ENCODE measurements around the gene TTLL10.
"Not testable (repeated sequence)": the region's sequence is repeated elsewhere in the genome, so short reads cannot be mapped to it uniquely, and the experiment has no call there.

TTLL10 gene

DNA sequence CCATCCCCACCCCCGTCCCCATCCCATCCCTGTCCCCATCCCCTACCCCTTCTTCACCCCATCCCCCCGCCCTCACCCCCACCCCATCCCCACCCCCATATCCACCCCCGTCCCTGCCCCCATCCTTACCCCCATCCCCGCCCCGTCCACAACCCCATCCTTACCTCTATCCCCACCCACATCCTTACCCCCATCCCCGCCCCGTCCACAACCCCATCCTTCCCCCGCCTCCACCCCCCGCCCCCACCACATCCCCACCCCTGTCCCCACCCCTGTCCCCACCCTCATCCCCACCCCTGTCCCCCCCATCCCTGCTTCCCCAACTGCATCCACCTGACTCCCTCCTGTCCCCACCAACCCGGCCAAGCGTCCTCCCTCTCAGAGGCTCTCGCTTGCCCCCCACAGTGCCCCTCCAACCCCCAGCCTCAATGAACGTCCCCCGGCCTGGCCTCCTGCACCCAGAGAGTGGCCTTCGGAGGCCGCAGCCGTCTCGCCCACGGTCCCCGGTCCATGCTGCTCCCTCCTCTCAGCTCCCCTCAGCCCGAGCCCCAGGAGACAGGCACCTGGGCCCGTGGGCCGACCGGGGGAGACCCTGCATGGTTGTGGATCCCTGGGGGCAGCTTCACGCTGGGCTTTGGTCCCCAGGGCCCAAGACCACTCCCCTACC, 32.3 kb upstream of the TTLL10 start:
- DNase-seq: no peak

DNA sequence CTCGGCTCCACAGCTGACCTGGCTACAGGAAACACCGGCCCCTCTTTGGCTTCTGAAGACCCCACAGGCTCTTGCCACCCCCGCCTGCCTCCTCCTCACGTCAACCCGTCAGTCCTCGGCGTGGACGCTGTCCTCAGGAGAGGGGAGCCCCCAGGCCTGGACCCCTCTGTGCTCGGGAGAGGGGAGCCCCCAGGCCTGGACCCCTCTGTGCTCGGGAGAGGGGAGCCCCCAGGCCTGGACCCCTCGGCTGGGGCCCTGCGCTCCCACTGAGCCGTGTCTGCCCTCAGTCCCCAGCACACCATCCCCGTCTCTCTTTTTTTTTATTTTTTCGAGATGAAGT, 31.8 kb upstream of the TTLL10 start:
- no peak for DNase-seq

DNA sequence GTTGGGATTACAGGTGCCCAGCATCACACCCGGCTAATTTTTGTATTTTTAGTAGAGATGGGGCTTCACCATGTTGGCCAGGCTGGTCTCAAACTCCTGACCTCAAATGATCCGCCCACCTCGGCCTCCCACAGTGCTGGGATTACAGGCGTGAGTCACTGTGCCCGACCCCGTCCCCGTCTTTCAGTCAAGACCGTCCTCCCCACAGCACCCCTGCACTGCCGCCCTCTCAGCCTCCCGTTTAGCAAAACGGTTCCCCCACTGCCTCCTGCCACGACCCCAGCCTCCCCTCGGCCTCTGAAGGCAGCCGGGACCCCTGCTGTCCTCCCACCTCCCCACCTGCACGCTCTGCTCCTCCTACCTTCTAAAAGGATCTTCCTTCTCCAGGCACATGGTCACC, 31.3 kb upstream of the TTLL10 start:
- DNase-seq: not testable (repeated sequence)

DNA sequence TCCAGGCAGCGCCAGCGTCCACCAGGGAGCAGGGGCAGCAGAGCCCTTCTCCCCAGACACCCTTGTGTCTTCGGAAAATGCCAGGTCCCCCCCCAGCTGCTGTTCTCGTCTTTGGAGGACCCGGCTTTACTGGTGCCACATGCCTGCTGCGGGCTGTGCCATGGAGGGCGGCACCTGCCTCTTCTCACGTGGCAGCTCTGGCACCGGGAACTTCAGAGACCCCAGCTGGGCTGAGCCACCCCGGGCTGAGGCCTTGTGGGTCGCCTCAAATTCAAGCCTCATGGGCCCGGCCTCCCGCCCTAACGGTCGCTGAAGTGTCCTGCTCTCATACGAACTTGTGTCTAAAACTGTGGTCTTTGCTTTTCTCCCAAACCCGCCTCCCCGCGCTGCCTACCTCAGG, 30.8 kb upstream of the TTLL10 start:
- DNase-seq: no peak

DNA sequence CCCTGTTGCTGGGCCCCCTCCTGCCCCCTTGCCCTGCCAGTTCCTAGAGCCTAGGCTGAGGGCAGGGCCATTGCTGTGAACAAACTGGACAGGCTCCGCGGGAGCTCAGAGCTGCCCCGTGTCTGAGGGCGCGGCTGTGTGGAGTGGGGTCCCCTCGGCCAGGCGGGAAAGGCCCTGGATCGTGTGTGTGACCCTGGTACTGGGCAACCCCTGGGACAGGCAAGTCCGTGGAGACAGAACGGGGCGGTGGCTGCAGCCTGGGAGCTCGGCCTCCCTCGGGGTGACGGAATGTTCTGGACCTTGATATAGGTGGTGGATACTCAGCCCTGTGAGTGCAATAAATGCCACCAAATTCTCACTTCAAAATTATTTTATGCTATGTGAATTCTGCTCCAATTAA, 30.0 kb upstream of the TTLL10 start:
- no peak for DNase-seq

GRCh38 chr1:1144122-1144842, 29.4 kb upstream of the TTLL10 start:
- peak; percentile 62 for DNase-seq

GRCh38 chr1:1144843-1145546, 28.7 kb upstream of the TTLL10 start:
- no peak for DNase-seq

GRCh38 chr1:1145547-1145914, 28.1 kb upstream of the TTLL10 start:
- no peak for DNase-seq

DNA sequence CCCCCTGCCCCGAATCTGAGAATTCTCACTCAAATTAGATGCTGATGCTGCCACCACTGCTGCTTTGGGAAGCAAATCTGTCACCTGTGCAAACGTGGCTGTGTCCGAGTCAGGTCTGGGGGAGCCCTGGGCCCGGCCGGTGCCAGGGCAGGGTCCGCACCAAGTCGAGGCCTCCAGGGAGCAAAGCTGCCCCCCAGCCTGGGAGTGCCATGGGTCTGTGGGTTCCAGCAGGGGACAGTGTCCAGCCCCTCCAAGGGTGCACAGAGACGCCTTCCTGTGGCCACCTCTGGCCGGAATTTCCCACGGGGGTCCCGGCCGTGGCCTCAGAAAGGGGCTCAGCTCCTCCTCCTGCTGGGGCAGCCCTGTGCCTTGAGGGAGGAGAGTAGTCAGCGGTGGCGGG, 27.7 kb upstream of the TTLL10 start:
- DNase-seq: no peak

GRCh38 chr1:1146596-1146995, 27.1 kb upstream of the TTLL10 start:
- no peak for DNase-seq

DNA sequence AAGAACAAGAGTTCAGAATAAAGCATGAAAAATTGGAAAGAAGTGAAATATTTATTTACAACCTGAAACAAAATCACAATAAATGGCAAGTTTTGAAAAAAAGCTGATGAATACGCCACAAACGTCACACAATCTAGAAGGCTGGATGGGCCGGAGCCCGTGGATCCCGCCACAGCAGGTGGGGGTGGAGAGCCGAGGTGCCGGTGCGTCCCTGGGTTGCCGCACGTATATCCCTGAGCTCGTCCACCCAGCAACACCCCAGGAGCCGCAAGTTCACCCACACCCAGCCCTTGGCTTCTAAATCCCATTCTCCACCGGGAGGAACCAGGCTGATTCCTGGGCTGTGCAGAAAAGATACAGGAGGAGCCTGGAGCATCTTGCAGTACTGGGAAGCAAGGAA, 25.6 kb upstream of the TTLL10 start:
- no peak for DNase-seq

GRCh38 chr1:1148569-1148968, 25.1 kb upstream of the TTLL10 start:
- DNase-seq: no peak

- no peak for DNase-seq
These were observed 24.3 kb upstream of the TTLL10 start for GRCh38 chr1:1149416-1149815.

DNA sequence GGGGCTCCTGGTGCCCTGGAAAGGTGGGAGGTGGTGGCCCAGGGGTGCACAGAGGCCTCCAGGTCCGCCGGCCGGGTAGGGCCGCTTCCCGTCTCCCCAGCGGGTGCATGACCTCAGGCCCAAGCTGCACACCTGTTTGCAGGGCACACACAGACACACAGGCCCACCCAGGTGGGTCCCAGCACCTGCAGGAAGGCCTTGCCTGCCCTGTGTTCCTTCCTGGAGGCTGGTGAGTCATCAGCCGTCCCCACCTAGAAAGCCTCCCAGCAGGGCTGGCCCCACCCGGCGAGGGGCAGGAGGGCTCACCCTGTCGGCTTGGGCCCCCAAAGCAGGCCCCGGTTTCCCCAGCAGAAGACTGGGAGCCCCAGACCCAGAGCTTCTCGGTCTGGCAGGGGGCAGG, 23.6 kb upstream of the TTLL10 start:
- no peak for DNase-seq

DNA sequence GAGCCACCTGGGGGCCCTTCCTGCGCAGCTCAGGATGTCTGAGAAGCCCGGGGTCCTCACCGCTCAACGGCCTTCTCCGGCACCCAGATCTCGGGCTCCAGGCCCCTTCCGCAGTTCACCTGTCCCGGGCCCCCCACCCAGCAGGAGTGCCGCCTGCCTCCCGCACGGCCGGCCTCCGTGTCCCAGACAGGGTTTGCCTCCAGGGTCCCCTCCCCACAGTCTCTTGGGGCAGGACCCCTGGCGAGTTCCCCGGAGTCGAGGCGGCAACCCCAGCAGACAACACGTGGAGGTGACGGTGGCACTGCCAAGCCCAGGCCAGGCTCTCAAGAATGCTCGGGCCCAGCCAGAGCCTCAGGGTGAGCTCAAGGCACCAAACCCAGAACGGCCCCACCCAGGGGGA, 22.4 kb upstream of the TTLL10 start:
- no peak for DNase-seq

GRCh38 chr1:1152431-1152830, 21.2 kb upstream of the TTLL10 start:
- not testable (repeated sequence) for DNase-seq

GRCh38 chr1:1153215-1153614, 20.5 kb upstream of the TTLL10 start:
- DNase-seq: not testable (repeated sequence)

DNA sequence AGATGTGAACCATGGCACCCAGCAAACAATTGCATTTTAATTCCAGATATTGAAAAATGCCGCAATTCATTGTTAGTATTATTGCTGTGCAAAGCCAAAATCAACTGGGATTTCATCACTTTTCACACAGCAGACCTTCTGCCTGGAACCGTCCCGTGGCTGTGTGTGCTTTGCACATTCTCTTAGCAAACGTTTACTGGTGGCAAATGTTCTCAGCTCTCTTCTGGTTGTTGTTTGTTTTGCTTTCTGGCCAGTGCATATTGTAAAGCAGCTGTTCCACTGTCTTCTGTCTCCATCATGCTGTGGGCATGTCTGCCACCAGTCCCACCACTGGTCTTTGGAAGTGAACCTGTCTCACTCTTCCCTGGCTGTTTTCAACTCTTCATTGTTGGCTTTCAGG, 19.8 kb upstream of the TTLL10 start:
- DNase-seq: no peak

DNA sequence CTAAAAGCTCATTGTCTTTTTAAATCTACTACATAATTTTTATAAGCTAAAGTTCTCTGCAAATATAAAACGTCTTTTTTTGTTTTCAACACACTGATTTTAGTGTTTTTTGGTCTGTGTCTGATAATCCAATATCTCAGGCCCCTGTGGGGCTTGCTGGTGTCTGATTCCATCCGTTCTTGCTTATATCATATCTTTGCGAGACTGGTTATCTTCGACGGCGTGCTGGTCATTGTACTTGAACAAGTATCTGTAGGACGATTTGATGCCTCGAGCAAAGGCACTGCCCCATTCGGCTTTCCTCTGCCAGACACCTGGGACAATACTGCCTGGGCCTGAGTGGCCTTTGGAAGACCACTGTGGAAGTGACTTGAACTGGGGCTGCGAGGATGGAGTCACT, 18.4 kb upstream of the TTLL10 start:
- DNase-seq: no peak

- DNase-seq: no peak
These were observed 17.3 kb upstream of the TTLL10 start for GRCh38 chr1:1156140-1157032.

GRCh38 chr1:1157033-1157365, 16.7 kb upstream of the TTLL10 start:
- no peak for DNase-seq

GRCh38 chr1:1157426-1157913, 16.2 kb upstream of the TTLL10 start:
- DNase-seq: peak; percentile 78
